Breast epithelium (tissue), 4 donors: ENCODE results near the gene MTERF2. TPM values are rescaled to one million over a fixed set of nuclear protein-coding genes. Genes with fewer than 3 reads are reported as not detected.
A peak's percentile ranks its signal among the peaks of the same experiment; 100 is the strongest.

ENCODE experiments used
- DNase-seq, 2 donors: peaks; one replicate each; pipeline ENCODE4 v3.0.0-alpha.2; 2019; ENCODE audit warnings: low spot score in 2 of 2
- H3K27ac ChIP-seq, 2 donors: fragments of 200-600 bp; sonication (generic) in 1 of 2; one replicate each; pipeline ENCODE4 v1.5.1; 2016 to 2019; ENCODE audit warnings: mild to moderate bottlenecking in 1 of 2
- H3K27me3 ChIP-seq, 2 donors: fragments of 200-600 bp; sonication (generic) in 1 of 2; one replicate each; pipeline versions ENCODE4 v1.5.1 to v1.6.0; 2017 to 2019; ENCODE audit warnings: control low read depth in 1 of 2, mild to moderate bottlenecking in 1 of 2
- H3K36me3 ChIP-seq: fragments of 200-600 bp; one replicate; pipeline ENCODE4 v1.5.1; 2019
- H3K4me1 ChIP-seq, 2 donors: fragments of 200-600 bp; sonication (generic); one replicate each; pipeline ENCODE4 v1.5.1; 2016 to 2019; ENCODE audit warnings: control low read depth in 1 of 2
- H3K4me3 ChIP-seq, 3 donors: fragments of 200-600 bp; sonication (generic); 1 replicate in 2 of 3; 2 replicates in 1 of 3; pipeline ENCODE4 v1.5.1; 2016 to 2019; ENCODE audit warnings: mild to moderate bottlenecking in 3 of 3, moderate library complexity in 2 of 3
- H3K9me3 ChIP-seq, 2 donors: fragments of 200-600 bp; sonication (generic) in 1 of 2; one replicate each; pipeline ENCODE4 v1.5.1; 2016 to 2019; ENCODE audit warnings: control low read depth in 1 of 2
- CTCF ChIP-seq, 3 donors: fragments of 450-650 bp; IDR thresholded peaks; one replicate each; pipeline ENCODE4 v1.5.1; 2016 to 2017; ENCODE audit warnings: antibody characterized with exemption in 3 of 3, mild to moderate bottlenecking in 3 of 3, moderate library complexity in 3 of 3
- POLR2A ChIP-seq: fragments of 450-650 bp; IDR thresholded peaks from one replicate; pipeline ENCODE4 v1.6.1; 2016; ENCODE audit warnings: antibody characterized with exemption, mild to moderate bottlenecking, moderate library complexity
- POLR2AphosphoS5 ChIP-seq, 3 donors: sonication (generic); formaldehyde crosslinking; IDR thresholded peaks; one replicate each; pipeline ENCODE4 v1.6.1; 2017; ENCODE audit warnings: antibody characterized with exemption in 3 of 3
- intact Hi-C: fragments of 100-400 bp; cut with DNase I; formaldehyde crosslinking; loops from one replicate; pipeline ENCODE4 v1.15.1; 2023; ENCODE audit warnings: low total_unique reads
- total RNA-seq, 3 donors: library from RNA; depleted of rRNA; stranded (reverse); fragments of >200 nt; gene quantifications; one replicate each; pipeline ENCODE4 v1.1.0, GENCODE V29; 2016

The MTERF2 gene
- total RNA-seq, 3 donors from 2014 or later, result 13.6 to 32.8 (median 18.0) TPM

- peak; percentile 41 to 87 (median 63) for TF ChIP-seq POLR2AphosphoS5 (IDR thresholded peaks at IDR 0.05)
- TF ChIP-seq CTCF (IDR thresholded peaks at IDR 0.05), result peak in 1 of 3 donors; percentile 10
- TF ChIP-seq POLR2A, result no peak
- Histone ChIP-seq H3K36me3 (no peaks in the 10 kb centered on the region), H3K4me3 (peak within 1 kb of the TSS; percentile 94 to 98 (median 95)), H3K27me3 (no peaks in the 10 kb centered on the region), H3K27ac (peak within 1 kb of the TSS; percentile 99 to 100), H3K9me3 (no peaks in the 10 kb centered on the region), H3K4me1 (peaks cover 0 to 15% of the 10 kb centered on the region in 2 donors)
- intact Hi-C loops, result no loop called here
- peak; percentile 83 to 88 for DNase-seq
Measured at GRCh38 chr12:106955377-106956047, 31.4 kb downstream of the MTERF2 start, which contains the start of gene TMEM263. TSS of gene TMEM263 (plus strand) at chr12:106955907. CDS start at chr12:106967117, 11,210 bp downstream.

- H3K27ac ChIP-seq, result peak overlapping the region; percentile 99 to 100
- H3K27me3 ChIP-seq, result no peaks in the 10 kb centered on the region
- H3K36me3 ChIP-seq, result no peaks in the 10 kb centered on the region
- H3K9me3 ChIP-seq, result no peaks in the 10 kb centered on the region
- H3K4me1 ChIP-seq, result peaks cover 0 to 15% of the 10 kb centered on the region in 2 donors
- H3K4me3 ChIP-seq, result peak overlapping the region; percentile 94 to 98 (median 95)
- DNase-seq, result peak in 1 of 2 donors; percentile 38
- intact Hi-C loops, result no loop called here
- TF ChIP-seq CTCF (IDR thresholded peaks at IDR 0.05), result no peak
- TF ChIP-seq POLR2A, result no peak
- no peak for TF ChIP-seq POLR2AphosphoS5 (IDR thresholded peaks at IDR 0.05)
Measured at GRCh38 chr12:106954462-106955376, 32.2 kb downstream of the MTERF2 start.

GRCh38 chr12:106953352-106954250 is 33.3 kb downstream of the MTERF2 start:
- intact Hi-C loops, result no loop called here
- Histone ChIP-seq H3K4me1 (peaks cover 0 to 15% of the 10 kb centered on the region in 2 donors), H3K9me3 (no peaks in the 10 kb centered on the region), H3K36me3 (no peaks in the 10 kb centered on the region), H3K27ac (no peak overlapping the region), H3K27me3 (no peaks in the 10 kb centered on the region), H3K4me3 (peak overlapping the region in 1 of 3 donors; percentile 98)
- TF ChIP-seq POLR2AphosphoS5 (IDR thresholded peaks at IDR 0.05) (no peak), POLR2A (no peak), CTCF (IDR thresholded peaks at IDR 0.05) (no peak)
- no peak for DNase-seq

- Histone ChIP-seq H3K36me3 (no peaks in the 10 kb centered on the region), H3K4me3 (no peak overlapping the region), H3K4me1 (peaks cover 0 to 5% of the 10 kb centered on the region in 2 donors), H3K27me3 (no peaks in the 10 kb centered on the region), H3K9me3 (no peaks in the 10 kb centered on the region), H3K27ac (no peak overlapping the region)
- no peak for TF ChIP-seq POLR2A
- no peak for TF ChIP-seq CTCF (IDR thresholded peaks at IDR 0.05)
- TF ChIP-seq POLR2AphosphoS5 (IDR thresholded peaks at IDR 0.05), result no peak
- DNase-seq, result no peak
- intact Hi-C loops, result no loop called here
Measured at GRCh38 chr12:106950591-106950990, 36.4 kb downstream of the MTERF2 start.
